Activated CD8-positive, alpha-beta T cell treated with anti-CD3 and anti-CD28 coated beads, Interleukin-2, amount 10 ng/mL, durations not matched to agents 7 days and 5 days (primary cell): ENCODE results near the gene PKP3. TPM values are rescaled to one million over a fixed set of nuclear protein-coding genes. Genes with fewer than 3 reads are reported as not detected.
"Not testable (repeated sequence)": the region's sequence is repeated elsewhere in the genome, so short reads cannot be mapped to it uniquely, and the experiment has no call there.

Experiments used
- ATAC-seq: fragments of 150-1000 bp; cut with Tn5 transposase; one replicate; pipeline ENCODE4 v1.10.0; 2021; ENCODE audit warnings: moderate library complexity
- CTCF ChIA-PET: fragments of 350-600 bp; sonication (Branson Sonifier 250); formaldehyde crosslinking; loops from one replicate; lab custom pipeline; 2021; ENCODE audit warnings: antibody characterized with exemption; lab: Charles Lee
- POLR2A ChIA-PET: fragments of 350-600 bp; sonication (Branson Sonifier 250); formaldehyde crosslinking; loops from one replicate; lab custom pipeline; 2021; ENCODE audit warnings: antibody characterized with exemption; lab: Charles Lee
- DNase-seq: peaks from one replicate; pipeline ENCODE4 v3.0.0-alpha.2; 2020
- H3K27ac Mint-ChIP-seq: one replicate; pipeline ENCODE4 v1.8.0; 2021; ENCODE audit warnings: mild to moderate bottlenecking, mixed read lengths
- H3K27me3 Mint-ChIP-seq: one replicate; pipeline ENCODE4 v1.8.0; 2021; ENCODE audit warnings: low read depth, mixed read lengths
- H3K36me3 Mint-ChIP-seq: one replicate; pipeline ENCODE4 v1.8.0; 2021; ENCODE audit warnings: low read depth, mixed read lengths
- H3K4me1 Mint-ChIP-seq: one replicate; pipeline ENCODE4 v1.8.0; 2021; ENCODE audit warnings: low read depth, mixed read lengths
- H3K4me3 Mint-ChIP-seq: one replicate; pipeline ENCODE4 v1.8.0; 2021; ENCODE audit warnings: mild to moderate bottlenecking, mixed read lengths
- H3K9me3 Mint-ChIP-seq: one replicate; pipeline ENCODE4 v1.8.0; 2022; ENCODE audit warnings: mixed read lengths; ENCODE audit not compliant: insufficient read depth
- total RNA-seq, 2 experiments: library from RNA; stranded (reverse); gene quantifications; one replicate each; pipeline ENCODE4 v1.2.3, GENCODE V29; 2021

PKP3 gene
- total RNA-seq, 2 experiments from 2014 or later: 0.13 TPM; not detected in 1

DNA sequence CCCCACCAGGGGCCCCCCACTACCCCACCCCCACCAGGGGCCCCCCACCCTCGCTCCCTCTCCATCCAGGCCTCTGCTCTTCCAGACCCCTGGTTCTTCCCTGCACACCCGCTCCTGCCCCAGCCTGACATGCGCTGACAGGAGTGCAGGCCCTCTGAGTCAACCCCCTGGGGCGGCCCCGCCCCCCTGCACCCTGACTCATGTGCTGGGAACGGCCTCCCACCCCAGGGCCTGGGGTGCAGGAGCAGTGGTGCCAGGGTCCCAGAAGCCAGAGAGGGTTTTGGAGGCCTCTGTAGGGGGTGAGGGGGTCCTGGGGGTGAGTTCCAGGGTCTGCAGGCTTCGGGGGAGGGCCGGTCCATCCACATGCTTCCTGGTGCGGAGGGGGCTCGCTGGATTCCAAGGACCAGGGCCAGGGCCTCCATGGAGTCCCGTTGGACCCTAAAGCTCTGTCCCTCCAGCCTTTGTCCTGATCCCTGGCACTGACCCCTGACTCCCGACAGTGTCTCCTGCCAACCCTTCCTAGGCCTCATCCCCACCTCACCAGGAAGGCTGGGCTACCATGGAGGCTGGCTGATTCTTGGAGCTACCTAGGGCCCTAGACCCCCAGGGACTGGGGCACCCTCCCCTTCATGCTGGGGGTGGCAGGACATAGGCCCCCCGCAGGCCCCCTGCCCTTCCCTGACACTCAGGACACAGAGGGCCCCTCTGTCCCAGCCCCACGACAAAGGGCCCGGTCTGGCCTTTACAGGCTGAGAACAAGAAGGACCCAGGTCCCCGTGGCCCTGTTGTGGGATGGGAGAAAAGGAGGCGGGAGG is 583 bp upstream of the PKP3 start:
- Mint-ChIP-seq H3K27ac (no peak overlapping the region), H3K4me3 (no peak overlapping the region), H3K27me3 (peaks cover 5% of the 10 kb centered on the region), H3K36me3 (no peaks in the 10 kb centered on the region), H3K9me3 (no peaks in the 10 kb centered on the region), H3K4me1 (peaks cover 6% of the 10 kb centered on the region)
- DNase-seq (no peak), ATAC-seq (no peak)
- ChIA-PET POLR2A (no interaction called here), CTCF (no interaction called here)

DNA sequence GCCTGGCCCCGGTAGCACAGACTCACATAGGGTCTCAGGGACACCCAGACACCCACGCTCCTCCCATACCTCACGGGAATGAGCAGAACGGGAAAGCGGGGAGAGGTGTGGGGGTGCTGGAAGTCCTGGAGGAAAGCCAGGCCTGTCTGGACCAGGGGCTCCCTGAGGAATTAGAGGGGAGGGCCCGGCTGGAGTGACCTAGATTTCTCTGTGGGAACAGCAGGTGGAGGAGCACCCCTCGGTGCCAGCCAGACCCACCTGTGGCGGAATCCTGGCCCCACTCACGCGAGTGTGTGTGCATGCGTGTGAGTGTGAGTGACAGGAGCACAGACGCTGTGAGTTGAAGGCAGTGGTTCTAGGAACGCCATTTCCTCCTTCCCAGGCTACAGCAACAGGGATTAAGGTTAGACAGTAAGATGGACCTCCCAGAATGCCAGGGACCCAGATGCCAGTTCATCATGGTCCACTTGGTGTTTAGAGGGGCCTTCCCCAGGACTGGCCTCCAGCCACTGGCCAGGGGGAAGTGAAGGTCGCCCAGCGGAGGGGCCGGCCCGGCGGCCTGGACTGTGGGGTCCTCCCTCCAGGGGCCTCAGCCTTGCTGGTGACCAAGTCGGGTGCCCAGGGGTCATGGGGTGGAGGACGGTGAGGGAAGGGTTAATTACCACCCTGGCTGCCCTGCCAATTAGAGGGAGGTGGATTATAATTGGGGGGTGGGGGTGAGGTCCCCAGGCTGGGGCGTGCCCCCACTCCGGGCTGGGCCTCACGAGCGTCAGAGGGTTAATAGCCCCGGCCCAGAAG is 1.0 kb downstream of the PKP3 start:
- H3K4me1 Mint-ChIP-seq: peaks cover 8% of the 10 kb centered on the region
- POLR2A ChIA-PET: no interaction called here
- no peak overlapping the region for H3K27ac Mint-ChIP-seq
- ATAC-seq (no peak), DNase-seq (no peak)
- no peaks in the 10 kb centered on the region for H3K9me3 Mint-ChIP-seq
- H3K27me3 Mint-ChIP-seq: peaks cover 6% of the 10 kb centered on the region
- peaks cover 3% of the 10 kb centered on the region for H3K36me3 Mint-ChIP-seq
- CTCF ChIA-PET: no interaction called here
- no peak overlapping the region for H3K4me3 Mint-ChIP-seq

DNA sequence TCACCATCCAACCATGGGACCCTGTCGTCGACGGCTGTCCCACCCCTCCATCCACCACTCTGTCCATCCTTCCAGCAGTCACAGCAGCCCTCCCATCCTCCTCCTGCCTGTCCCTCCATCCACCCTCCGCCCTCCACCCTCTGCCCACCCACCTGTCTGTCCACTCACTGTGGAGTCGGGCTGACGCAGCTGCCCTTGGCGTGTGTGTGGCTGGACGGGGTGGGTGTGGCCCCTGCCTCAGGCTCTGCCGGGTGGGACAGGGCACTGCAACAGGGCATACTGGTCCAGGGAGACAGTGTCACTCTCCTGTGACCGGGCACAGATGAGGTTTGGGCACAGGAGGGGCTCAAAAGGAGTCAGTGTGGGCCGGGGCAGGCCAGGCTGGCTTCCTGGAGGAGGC is 1.9 kb downstream of the PKP3 start:
- ATAC-seq: no peak
- ChIA-PET POLR2A (no interaction called here), CTCF (interaction anchor here (1.0 to 1.5 kb wide), 4 partner anchors 19 to 55 kb away, joined by 3 to 6 read pairs (median 4); no protein-coding TSS in a partner anchor)
- no peak overlapping the region for H3K27ac Mint-ChIP-seq
- H3K9me3 Mint-ChIP-seq: no peaks in the 10 kb centered on the region
- H3K4me3 Mint-ChIP-seq: no peak overlapping the region
- no peak for DNase-seq
- H3K4me1 Mint-ChIP-seq: peaks cover 8% of the 10 kb centered on the region
- H3K36me3 Mint-ChIP-seq: peaks cover 3% of the 10 kb centered on the region
- H3K27me3 Mint-ChIP-seq: peaks cover 6% of the 10 kb centered on the region

DNA sequence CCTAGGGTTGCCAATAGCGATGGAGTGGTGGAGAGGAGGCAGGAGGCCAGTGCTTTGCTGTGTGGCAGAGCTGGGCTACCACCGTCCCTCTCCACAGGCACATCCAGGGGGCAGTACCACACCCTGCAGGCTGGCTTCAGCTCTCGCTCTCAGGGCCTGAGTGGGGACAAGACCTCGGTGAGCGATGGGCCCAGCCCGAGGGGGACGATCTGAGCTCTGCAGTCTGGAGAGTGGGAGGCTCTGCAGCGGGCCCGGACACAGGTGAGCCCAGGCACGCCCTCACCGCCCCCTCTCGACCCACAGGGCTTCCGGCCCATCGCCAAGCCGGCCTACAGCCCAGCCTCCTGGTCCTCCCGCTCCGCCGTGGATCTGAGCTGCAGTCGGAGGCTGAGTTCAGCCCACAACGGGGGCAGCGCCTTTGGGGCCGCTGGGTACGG is 2.5 kb downstream of the PKP3 start:
- DNase-seq: peak; percentile 41
- H3K27ac Mint-ChIP-seq: no peak overlapping the region
- H3K9me3 Mint-ChIP-seq: no peaks in the 10 kb centered on the region
- CTCF ChIA-PET: interaction anchor here (1.0 to 1.6 kb wide), 6 partner anchors 20 to 120 kb away, joined by 3 to 8 read pairs (median 4); no protein-coding TSS in a partner anchor
- no peak overlapping the region for H3K4me3 Mint-ChIP-seq
- peak; percentile 47 for ATAC-seq
- H3K4me1 Mint-ChIP-seq: peaks cover 8% of the 10 kb centered on the region
- peaks cover 3% of the 10 kb centered on the region for H3K36me3 Mint-ChIP-seq
- POLR2A ChIA-PET: interaction anchor here (0.8 to 1.3 kb wide), 2 partner anchors 9 to 79 kb away, joined by 4 to 8 read pairs; no protein-coding TSS in a partner anchor
- H3K27me3 Mint-ChIP-seq: peaks cover 6% of the 10 kb centered on the region

DNA sequence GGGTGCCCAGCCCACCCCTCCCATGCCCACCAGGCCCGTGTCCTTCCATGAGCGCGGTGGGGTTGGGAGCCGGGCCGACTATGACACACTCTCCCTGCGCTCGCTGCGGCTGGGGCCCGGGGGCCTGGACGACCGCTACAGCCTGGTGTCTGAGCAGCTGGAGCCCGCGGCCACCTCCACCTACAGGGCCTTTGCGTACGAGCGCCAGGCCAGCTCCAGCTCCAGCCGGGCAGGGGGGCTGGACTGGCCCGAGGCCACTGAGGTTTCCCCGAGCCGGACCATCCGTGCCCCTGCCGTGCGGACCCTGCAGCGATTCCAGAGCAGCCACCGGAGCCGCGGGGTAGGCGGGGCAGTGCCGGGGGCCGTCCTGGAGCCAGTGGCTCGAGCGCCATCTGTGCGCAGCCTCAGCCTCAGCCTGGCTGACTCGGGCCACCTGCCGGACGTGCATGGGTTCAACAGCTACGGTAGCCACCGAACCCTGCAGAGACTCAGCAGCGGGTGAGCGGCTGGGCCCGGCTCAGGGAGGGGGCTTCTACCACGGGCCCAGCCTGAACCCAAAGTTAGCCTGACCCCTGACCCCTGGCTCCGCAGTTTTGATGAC is 3.0 kb downstream of the PKP3 start:
- ATAC-seq (peak; percentile 76), DNase-seq (peak; percentile 63)
- ChIA-PET CTCF (interaction anchor here (1.0 to 1.6 kb wide), 6 partner anchors 20 to 119 kb away, joined by 3 to 8 read pairs (median 4); no protein-coding TSS in a partner anchor), POLR2A (interaction anchor here (0.8 to 1.3 kb wide), 2 partner anchors 9 to 80 kb away, joined by 4 to 8 read pairs; no protein-coding TSS in a partner anchor)
- no peaks in the 10 kb centered on the region for H3K9me3 Mint-ChIP-seq
- no peak overlapping the region for H3K4me3 Mint-ChIP-seq
- H3K4me1 Mint-ChIP-seq: peaks cover 8% of the 10 kb centered on the region
- H3K27me3 Mint-ChIP-seq: peaks cover 6% of the 10 kb centered on the region
- peaks cover 3% of the 10 kb centered on the region for H3K36me3 Mint-ChIP-seq
- no peak overlapping the region for H3K27ac Mint-ChIP-seq

DNA sequence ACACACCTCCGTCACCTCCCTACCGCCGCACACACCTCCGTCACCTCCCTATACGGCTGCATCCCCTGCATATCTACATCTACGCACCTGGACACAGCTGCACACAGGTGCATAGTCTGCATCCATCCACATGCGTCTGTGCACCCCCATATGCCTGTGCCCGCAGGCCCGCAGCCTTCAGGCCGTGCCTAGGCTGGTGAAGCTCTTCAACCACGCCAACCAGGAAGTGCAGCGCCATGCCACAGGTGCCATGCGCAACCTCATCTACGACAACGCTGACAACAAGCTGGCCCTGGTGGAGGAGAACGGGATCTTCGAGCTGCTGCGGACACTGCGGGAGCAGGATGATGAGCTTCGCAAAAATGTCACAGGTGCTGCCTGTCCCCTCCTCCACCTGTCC is 4.8 kb downstream of the PKP3 start:
- Mint-ChIP-seq H3K4me1 (peaks cover 8% of the 10 kb centered on the region), H3K27me3 (peaks cover 6% of the 10 kb centered on the region), H3K36me3 (peaks cover 3% of the 10 kb centered on the region), H3K4me3 (no peak overlapping the region), H3K9me3 (no peaks in the 10 kb centered on the region), H3K27ac (no peak overlapping the region)
- CTCF ChIA-PET: no interaction called here
- DNase-seq (no peak), ATAC-seq (no peak)
- POLR2A ChIA-PET: no interaction called here

DNA sequence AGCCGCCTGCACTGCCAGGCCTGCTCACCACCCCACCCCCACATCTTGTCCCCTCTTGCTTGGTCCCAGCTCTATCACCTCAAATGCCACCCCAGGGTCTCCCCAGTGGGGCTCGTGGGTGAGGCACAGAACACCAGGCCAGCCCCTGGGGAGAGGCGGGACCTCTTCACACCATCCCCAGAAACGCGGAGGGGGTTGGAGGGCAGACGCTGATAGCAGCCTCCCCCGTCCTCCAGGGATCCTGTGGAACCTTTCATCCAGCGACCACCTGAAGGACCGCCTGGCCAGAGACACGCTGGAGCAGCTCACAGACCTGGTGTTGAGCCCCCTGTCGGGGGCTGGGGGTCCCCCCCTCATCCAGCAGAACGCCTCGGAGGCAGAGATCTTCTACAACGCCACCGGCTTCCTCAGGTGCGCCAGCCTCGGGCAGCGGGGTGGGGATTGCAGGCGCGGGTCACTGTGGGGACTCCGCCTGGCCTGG is 5.8 kb downstream of the PKP3 start:
- ATAC-seq (no peak), DNase-seq (no peak)
- Mint-ChIP-seq H3K27ac (no peak overlapping the region), H3K9me3 (no peaks in the 10 kb centered on the region), H3K36me3 (peaks cover 3% of the 10 kb centered on the region), H3K4me3 (no peak overlapping the region), H3K4me1 (peaks cover 8% of the 10 kb centered on the region), H3K27me3 (peaks cover 6% of the 10 kb centered on the region)
- POLR2A ChIA-PET: no interaction called here
- CTCF ChIA-PET: no interaction called here

DNA sequence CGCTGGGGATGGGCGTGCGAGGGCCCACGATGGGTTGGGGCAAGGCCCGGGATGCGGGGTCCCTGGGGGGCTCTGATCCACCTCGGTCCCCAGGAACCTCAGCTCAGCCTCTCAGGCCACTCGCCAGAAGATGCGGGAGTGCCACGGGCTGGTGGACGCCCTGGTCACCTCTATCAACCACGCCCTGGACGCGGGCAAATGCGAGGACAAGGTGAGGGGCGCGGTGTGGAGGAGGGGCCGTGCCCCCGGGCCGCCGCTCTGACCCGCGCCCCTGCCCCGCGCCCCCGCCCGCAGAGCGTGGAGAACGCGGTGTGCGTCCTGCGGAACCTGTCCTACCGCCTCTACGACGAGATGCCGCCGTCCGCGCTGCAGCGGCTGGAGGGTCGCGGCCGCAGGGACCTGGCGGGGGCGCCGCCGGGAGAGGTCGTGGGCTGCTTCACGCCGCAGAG is 6.3 kb downstream of the PKP3 start:
- Mint-ChIP-seq H3K36me3 (peaks cover 4% of the 10 kb centered on the region), H3K27ac (no peak overlapping the region), H3K9me3 (no peaks in the 10 kb centered on the region), H3K27me3 (peaks cover 6% of the 10 kb centered on the region), H3K4me1 (peaks cover 11% of the 10 kb centered on the region), H3K4me3 (no peak overlapping the region)
- CTCF ChIA-PET: no interaction called here
- no peak for ATAC-seq
- POLR2A ChIA-PET: no interaction called here
- no peak for DNase-seq

DNA sequence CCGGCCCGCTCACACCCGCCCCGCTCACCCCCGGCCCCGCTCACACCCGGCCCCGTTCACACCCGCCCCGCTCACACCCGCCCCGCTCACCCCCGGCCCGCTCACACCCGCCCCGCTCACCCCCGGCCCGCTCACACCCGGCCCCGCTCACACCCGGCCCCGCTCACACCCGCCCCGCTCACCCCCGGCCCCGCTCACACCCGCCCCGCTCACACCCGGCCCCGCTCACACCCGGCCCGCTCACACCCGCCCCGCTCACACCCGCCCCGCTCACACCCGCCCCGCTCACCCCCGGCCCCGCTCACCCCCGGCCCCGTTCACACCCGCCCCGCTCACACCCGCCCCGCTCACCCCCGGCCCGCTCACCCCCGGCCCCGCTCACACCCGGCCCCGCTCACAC is 7.2 kb downstream of the PKP3 start:
- POLR2A ChIA-PET, H3K27ac Mint-ChIP-seq, H3K36me3 Mint-ChIP-seq, H3K9me3 Mint-ChIP-seq, DNase-seq, H3K4me3 Mint-ChIP-seq, H3K27me3 Mint-ChIP-seq, CTCF ChIA-PET, ATAC-seq: not testable (repeated sequence)
- peaks cover 14% of the 10 kb centered on the region for H3K4me1 Mint-ChIP-seq

DNA sequence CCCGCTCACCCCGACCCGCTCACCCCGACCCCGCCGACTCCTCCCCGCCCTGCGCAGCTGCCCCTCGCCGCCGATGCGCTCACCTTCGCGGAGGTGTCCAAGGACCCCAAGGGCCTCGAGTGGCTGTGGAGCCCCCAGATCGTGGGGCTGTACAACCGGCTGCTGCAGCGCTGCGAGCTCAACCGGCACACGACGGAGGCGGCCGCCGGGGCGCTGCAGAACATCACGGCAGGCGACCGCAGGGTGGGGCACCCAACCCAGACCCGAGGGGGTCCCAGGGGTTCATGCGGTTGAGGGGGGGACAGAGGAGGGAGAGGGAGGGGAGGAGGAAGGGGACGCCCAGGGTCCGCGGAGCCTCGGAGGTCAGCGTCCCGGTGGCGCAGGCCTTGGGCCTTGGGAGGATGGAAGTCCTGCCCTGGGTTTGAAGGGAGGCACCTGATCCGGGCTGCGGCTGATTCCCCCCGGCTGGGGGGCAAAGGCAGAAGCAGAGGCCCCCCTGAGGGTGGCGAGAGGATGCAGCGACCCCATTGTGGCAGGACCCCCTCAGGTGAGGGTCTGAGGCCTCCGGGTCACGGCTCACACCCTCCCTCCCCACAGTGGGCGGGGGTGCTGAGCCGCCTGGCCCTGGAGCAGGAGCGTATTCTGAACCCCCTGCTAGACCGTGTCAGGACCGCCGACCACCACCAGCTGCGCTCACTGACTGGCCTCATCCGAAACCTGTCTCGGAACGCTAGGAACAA is 9.2 kb downstream of the PKP3 start:
- no peak overlapping the region for H3K4me3 Mint-ChIP-seq
- CTCF ChIA-PET: no interaction called here
- peaks cover 7% of the 10 kb centered on the region for H3K36me3 Mint-ChIP-seq
- no peak for ATAC-seq
- H3K27me3 Mint-ChIP-seq: peaks cover 6% of the 10 kb centered on the region
- H3K9me3 Mint-ChIP-seq: no peaks in the 10 kb centered on the region
- no peak overlapping the region for H3K27ac Mint-ChIP-seq
- peaks cover 15% of the 10 kb centered on the region for H3K4me1 Mint-ChIP-seq
- DNase-seq: no peak
- POLR2A ChIA-PET: interaction anchor here (0.8 to 1.9 kb wide), 2 partner anchors 23 to 46 kb away, joined by 3 to 4 read pairs; no protein-coding TSS in a partner anchor
